ENCODE data around the gene BANF2.

The BANF2 gene

DNA sequence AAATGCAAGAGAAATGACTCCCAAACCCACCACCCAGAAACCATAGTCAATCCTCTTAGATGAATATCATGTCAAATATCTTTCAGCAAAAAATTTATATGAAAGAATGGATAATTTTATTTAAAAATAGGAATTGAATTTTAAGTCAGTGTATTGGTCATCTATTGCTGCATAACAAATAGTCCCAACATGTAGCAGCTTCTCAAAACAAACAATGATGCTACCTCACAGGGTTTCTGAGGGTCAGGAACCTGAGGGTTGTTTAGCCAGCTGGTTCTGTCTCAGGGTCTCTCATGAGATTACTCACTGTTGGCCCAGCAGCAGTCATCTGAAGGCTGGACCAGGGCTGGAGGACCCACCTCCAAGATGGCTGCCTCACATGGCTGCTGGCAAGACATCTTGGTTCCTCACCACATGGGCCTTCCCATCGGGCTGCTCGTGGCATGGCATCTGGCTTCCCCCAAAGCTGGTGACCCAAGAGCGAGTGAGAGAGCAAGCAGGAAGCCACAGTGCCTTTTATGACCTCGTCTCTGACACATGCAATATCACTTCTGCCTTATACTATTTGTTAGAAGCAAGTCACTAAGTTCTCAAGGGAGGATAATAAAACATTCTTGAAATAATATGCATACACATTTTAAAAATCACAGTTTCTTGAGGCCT lies 36.3 kb downstream of the BANF2 start:
- DNase-seq, result no peak

DNA sequence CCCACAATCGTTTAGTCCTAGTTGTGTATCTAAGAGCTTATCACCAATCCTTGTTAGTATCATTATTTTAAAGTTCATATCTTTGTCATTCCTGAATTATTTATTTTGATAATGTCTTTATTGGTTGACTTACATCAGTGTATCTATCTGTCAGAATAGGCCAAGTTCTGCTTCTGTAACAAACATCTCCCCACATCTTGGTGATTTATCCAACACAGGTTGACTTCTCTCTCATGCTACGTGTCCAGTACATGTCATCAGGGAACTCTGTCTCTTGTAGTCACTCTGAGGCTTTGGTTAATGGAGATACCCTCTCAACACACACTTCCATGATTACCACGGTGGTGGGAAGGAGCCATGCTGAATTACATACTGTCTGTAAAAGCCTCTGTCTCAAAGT lies 38.4 kb downstream of the BANF2 start:
- DNase-seq, result no peak

GRCh38 chr20:17741220-17741619 lies 41.5 kb downstream of the BANF2 start:
- DNase-seq, result no peak

- DNase-seq, result no peak
Observed at GRCh38 chr20:17742731-17743130, 43.0 kb downstream of the BANF2 start.

DNA sequence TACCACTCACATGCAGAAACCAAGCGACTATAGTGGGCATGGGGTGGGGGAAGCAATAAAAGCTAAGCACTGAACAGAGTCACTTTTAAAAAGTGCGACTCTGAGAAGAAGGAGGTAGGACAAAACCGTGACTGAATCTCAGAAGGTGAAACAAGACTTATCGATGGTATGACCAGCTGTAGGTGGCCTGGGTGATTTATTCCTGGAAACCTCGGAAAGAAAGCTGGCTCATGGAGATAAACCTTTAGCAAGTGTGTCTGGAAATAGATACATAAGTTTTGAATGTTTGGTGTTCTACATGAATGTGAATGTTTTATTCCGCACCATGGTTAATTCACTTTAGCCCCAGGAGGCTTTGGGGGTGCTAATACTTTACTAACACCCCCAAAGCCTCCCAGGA lies 43.9 kb downstream of the BANF2 start:
- no peak for DNase-seq

GRCh38 chr20:17747431-17747846 lies 47.7 kb downstream of the BANF2 start:
- peak in 1 of 2 experiments; percentile 2 for DNase-seq

- no peak for DNase-seq
Observed at GRCh38 chr20:17748279-17748678, 48.5 kb downstream of the BANF2 start.

GRCh38 chr20:17749626-17749977 lies 49.8 kb downstream of the BANF2 start:
- DNase-seq, result no peak

DNA sequence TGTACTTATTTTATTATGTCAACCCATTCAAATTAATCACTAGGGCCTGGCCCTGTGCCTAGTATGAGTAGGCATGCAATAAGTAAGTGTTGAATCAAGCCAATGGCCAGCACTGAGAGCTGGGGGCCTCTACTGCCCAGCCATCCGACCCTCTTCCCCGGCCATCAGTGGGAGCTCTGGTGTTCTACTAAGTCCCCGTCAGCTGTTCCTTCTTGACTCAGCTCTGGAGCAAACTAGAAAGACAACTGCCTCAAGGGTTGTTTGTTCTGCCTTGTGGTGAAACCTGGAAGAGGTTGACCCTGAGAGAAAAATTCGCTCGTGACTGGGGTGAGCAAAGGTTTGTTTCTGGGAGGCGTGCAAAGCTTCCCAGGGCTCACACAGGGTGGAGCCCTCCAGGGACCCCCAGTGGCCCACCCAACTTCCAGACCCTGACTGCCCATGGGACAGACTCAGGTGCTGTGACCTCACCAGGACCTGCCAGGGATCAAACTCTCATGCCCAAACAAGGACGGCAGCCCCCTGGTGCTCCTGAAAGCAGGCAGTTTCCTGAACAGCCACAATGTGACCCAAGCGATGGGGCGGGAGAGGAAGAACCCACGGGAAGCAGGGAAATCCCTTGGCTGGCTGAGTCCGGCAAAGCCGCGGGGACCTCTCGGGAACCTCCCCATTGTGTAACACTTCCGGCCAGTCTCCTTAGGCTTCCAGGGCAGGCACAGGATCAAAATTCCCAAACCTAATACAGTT lies 50.4 kb downstream of the BANF2 start:
- DNase-seq, result no peak

GRCh38 chr20:17750722-17751045 lies 50.9 kb downstream of the BANF2 start:
- DNase-seq, result no peak

- DNase-seq, result no peak
Observed at GRCh38 chr20:17751640-17752039, 51.9 kb downstream of the BANF2 start.

DNA sequence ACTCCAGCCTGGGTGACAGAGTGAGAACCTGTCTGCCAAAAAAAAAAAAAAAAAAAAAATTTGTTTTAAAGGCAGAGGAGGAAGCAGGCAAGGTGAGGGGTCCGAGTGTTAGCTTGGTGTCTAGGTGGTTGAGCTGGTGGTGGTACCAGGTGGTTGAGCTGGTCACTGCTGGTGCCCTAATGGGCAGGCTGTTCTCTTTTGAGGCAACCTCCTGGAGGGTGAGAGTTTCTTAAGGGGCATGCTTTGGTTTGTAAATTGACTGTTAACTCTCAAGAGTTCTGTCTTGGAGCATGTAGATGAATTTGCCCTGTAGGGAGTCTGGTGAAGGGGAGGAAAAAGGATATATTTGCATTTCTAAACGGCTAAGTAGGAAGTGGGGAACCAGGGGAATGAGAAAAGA lies 52.7 kb downstream of the BANF2 start:
- no peak for DNase-seq

- no peak for DNase-seq
Observed at GRCh38 chr20:17753516-17753915, 53.8 kb downstream of the BANF2 start.

DNA sequence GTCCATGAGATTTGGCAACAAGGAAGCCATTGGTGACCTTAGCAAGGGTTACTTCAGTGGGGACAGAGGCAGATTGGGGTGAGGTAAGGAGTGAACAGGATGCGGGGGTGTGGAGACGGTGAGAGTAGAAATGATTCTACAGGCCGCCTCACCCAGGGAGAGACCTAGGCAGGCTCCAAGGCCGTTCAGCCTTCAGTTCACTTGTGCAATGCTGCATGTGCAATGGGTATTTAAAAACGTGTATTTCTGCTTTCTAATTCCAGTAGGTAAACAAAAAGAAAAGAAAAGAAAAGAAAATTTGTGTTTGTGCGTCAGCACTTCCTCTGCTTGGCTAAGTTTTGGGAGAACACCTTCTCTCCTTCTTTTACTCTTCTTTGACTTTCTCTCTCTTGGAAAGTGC lies 56.8 kb downstream of the BANF2 start:
- no peak for DNase-seq

- DNase-seq, result no peak
Observed at GRCh38 chr20:17757496-17757895, 57.7 kb downstream of the BANF2 start.

DNA sequence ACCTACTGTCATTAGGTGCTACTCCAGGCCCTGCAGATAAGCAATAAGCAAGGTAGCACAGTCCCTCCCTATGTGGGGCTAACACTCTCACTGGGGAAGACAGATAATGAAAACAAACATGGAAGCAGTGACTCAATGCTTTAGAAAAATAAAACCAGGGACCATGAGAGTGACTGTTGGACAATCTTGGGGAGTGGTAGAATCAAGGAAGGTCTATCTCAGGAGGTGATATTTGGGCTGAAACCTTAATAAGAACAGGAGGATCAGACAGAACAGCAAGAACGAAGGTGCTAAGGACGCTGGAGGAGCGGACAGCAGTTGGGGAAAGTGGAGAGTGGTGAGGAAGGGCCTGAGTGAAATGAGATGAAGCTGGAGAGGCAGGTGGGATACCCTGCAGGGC lies 58.2 kb downstream of the BANF2 start:
- no peak for DNase-seq

DNA sequence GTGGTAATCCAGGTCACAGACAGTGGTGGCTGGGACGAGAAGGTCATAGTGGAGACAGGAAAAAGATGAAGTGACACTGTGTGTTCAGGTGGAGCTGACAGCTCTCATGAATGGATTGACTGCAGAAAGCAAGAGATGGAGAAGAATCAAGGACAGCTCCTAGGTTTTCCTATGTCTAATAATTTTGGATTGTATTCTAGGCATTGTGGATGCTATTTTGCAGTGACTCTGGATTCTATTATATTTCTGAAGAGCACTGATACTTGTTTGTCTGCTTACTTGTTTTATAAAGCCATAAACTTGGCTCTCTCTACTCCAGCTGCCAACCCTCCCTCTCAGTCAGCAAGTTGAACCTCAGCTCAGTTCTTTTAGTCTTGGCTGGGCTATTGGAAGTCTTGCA lies 58.7 kb downstream of the BANF2 start:
- no peak for DNase-seq

- DNase-seq, result no peak
Observed at GRCh38 chr20:17759449-17759848, 59.7 kb downstream of the BANF2 start.

- DNase-seq, result no peak
Observed at GRCh38 chr20:17761604-17762003, 61.8 kb downstream of the BANF2 start.

GRCh38 chr20:17762243-17762872 lies 62.6 kb downstream of the BANF2 start:
- no peak for DNase-seq

DNA sequence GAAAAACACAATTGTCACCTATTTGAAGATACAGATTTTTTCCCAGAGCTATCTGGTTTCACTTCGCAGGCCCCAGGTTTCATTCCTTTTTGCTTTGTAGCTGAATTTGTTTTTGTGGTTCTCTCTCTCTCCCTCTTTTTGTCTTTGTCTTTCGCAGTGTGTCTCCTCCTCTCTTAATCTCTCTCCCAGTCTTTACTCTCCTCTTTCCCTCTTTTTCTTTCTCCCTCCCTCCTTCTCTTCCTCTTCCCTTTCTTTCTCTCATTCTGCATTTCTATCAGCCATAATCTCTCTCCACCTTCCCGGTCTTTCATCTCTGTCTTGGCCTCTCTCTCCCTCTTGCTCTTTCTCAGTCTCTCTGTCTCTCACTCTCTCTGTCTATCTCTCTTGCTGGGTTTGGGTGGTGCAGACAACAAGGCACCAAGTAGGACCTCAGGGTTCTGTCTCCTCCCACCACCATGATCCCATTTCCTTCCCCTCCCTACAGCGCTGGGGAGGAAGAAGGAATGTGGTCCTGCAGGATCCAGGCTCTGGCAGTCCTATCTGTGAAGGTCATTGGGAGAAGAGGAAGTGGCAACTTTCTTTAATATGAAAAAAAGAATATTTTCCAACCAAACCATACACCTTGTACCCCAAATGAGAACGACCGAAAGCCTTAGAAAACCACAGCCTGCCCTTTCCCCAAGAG lies 63.2 kb downstream of the BANF2 start:
- no peak for DNase-seq

- DNase-seq, result no peak
Observed at GRCh38 chr20:17765017-17765416, 65.3 kb downstream of the BANF2 start.

DNA sequence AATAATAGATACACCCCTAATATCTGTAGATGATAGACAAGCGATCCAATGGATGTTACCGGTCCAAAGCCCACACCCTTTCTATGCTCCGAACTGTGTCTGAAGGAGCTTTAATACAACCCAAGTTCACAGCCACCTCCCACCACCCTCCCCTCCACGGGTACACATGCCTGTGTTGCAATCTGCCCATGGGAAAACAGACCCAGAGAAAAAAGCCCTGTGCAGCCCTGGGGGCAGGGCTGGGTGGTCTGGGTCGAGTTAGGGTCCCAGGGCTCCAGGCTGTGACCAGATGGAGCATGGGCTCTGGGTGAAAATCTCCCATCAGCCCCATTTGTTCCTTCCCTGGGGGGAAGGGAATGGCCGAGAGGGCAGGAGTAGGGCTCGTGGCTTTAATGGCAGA lies 65.8 kb downstream of the BANF2 start:
- no peak for DNase-seq

GRCh38 chr20:17766226-17766625 lies 66.5 kb downstream of the BANF2 start:
- DNase-seq, result no peak

All from SHP77 (cell line).